ENCODE results near the gene TSC22D1.

GRCh38 chr13:44425815-44426078 is 150.4 kb downstream of the TSC22D1 start:
- TF ChIP-seq POLR2AphosphoS5 (IDR thresholded peaks at IDR 0.05) (no peak), CTCF (IDR thresholded peaks at IDR 0.05) (no peak), POLR2A (IDR thresholded peaks at IDR 0.05) (no peak)
